ENCODE data around the gene ABI3BP.

ABI3BP gene

GRCh38 chr3:100932491-100932890 is 60.7 kb downstream of the ABI3BP start:
- TF ChIP-seq CTCF (IDR thresholded peaks at IDR 0.05; ENCODE audit: low read length) (no peak), EZH2 (IDR thresholded peaks at IDR 0.05; ENCODE audit: borderline replicate concordance, low read length) (no peak)
- H4K20me1 ChIP-seq (ENCODE audit: insufficient read depth, low read length) = no peaks in the 10 kb centered on the region

GRCh38 chr3:100928638-100929428 is 64.4 kb downstream of the ABI3BP start:
- H3K79me2 ChIP-seq (ENCODE audit: insufficient read depth, low read length) = no peaks in the 10 kb centered on the region

More at GRCh38 chr3:100932491-100932890, 60.7 kb downstream of the ABI3BP start:
- H3K9me3 ChIP-seq (ENCODE audit: low read length) = no peaks in the 10 kb centered on the region
- no peak overlapping the region for H3K4me3 ChIP-seq (ENCODE audit: low read depth, low read length, poor library complexity, severe bottlenecking)
- H2AFZ ChIP-seq (ENCODE audit: low read length) = no peak overlapping the region
- no peaks in the 10 kb centered on the region for H3K4me1 ChIP-seq (ENCODE audit: insufficient read depth, low read length, severe bottlenecking)
- H3K27ac ChIP-seq (ENCODE audit: low read depth, low read length, poor library complexity, severe bottlenecking) = no peak overlapping the region
- no peaks in the 10 kb centered on the region for H3K36me3 ChIP-seq (ENCODE audit: insufficient read depth, low read length)
- no peaks in the 10 kb centered on the region for H3F3A ChIP-seq (ENCODE audit: insufficient read depth, low read length)
- H3K27me3 ChIP-seq (ENCODE audit: insufficient read depth, low read length) = no peaks in the 10 kb centered on the region
- H3K9me2 ChIP-seq (ENCODE audit: low read depth, low read length) = no peaks in the 10 kb centered on the region
- no peak overlapping the region for H3K9ac ChIP-seq (ENCODE audit: low read length)
- H3K79me2 ChIP-seq (ENCODE audit: insufficient read depth, low read length) = no peaks in the 10 kb centered on the region
- H3K4me2 ChIP-seq (ENCODE audit: low read length) = no peak overlapping the region

GRCh38 chr3:100927775-100928174 is 65.4 kb downstream of the ABI3BP start:
- no peaks in the 10 kb centered on the region for H3K9me3 ChIP-seq (ENCODE audit: low read length)
- H3K27ac ChIP-seq (ENCODE audit: low read depth, low read length, poor library complexity, severe bottlenecking) = no peak overlapping the region
- no peak overlapping the region for H3K9ac ChIP-seq (ENCODE audit: low read length)
- no peak overlapping the region for H3K4me2 ChIP-seq (ENCODE audit: low read length)
- no peaks in the 10 kb centered on the region for H3K9me2 ChIP-seq (ENCODE audit: low read depth, low read length)
- no peaks in the 10 kb centered on the region for H4K20me1 ChIP-seq (ENCODE audit: insufficient read depth, low read length)
- TF ChIP-seq CTCF (IDR thresholded peaks at IDR 0.05; ENCODE audit: low read length) = no peak
- no peak for TF ChIP-seq EZH2 (IDR thresholded peaks at IDR 0.05; ENCODE audit: borderline replicate concordance, low read length)
- no peaks in the 10 kb centered on the region for H3K4me1 ChIP-seq (ENCODE audit: insufficient read depth, low read length, severe bottlenecking)
- no peak overlapping the region for H3K4me3 ChIP-seq (ENCODE audit: low read depth, low read length, poor library complexity, severe bottlenecking)
- no peaks in the 10 kb centered on the region for H3F3A ChIP-seq (ENCODE audit: insufficient read depth, low read length)
- H3K79me2 ChIP-seq (ENCODE audit: insufficient read depth, low read length) = no peaks in the 10 kb centered on the region
- H3K36me3 ChIP-seq (ENCODE audit: insufficient read depth, low read length) = no peaks in the 10 kb centered on the region
- no peaks in the 10 kb centered on the region for H3K27me3 ChIP-seq (ENCODE audit: insufficient read depth, low read length)
- no peak overlapping the region for H2AFZ ChIP-seq (ENCODE audit: low read length)

More at GRCh38 chr3:100928638-100929428, 64.4 kb downstream of the ABI3BP start:
- Histone ChIP-seq H3K4me2 (ENCODE audit: low read length) (no peak overlapping the region), H3K9me3 (ENCODE audit: low read length) (no peaks in the 10 kb centered on the region), H3K4me1 (ENCODE audit: insufficient read depth, low read length, severe bottlenecking) (no peaks in the 10 kb centered on the region), H3K9me2 (ENCODE audit: low read depth, low read length) (no peaks in the 10 kb centered on the region), H4K20me1 (ENCODE audit: insufficient read depth, low read length) (no peaks in the 10 kb centered on the region), H3K27ac (ENCODE audit: low read depth, low read length, poor library complexity, severe bottlenecking) (no peak overlapping the region), H3F3A (ENCODE audit: insufficient read depth, low read length) (no peaks in the 10 kb centered on the region), H3K27me3 (ENCODE audit: insufficient read depth, low read length) (no peaks in the 10 kb centered on the region), H3K9ac (ENCODE audit: low read length) (no peak overlapping the region), H2AFZ (ENCODE audit: low read length) (no peak overlapping the region), H3K4me3 (ENCODE audit: low read depth, low read length, poor library complexity, severe bottlenecking) (no peak overlapping the region), H3K36me3 (ENCODE audit: insufficient read depth, low read length) (no peaks in the 10 kb centered on the region)
- TF ChIP-seq CTCF (IDR thresholded peaks at IDR 0.05; ENCODE audit: low read length) = no peak
- no peak for TF ChIP-seq EZH2 (IDR thresholded peaks at IDR 0.05; ENCODE audit: borderline replicate concordance, low read length)

Measured in OCI-LY1 (cell line).